Activated gamma-delta T cell (primary cell): Measurements from ENCODE around the gene PDE4D.

Experiments
- DNase-seq: peaks from one replicate; lab custom pipeline; 2025; lab: John Stamatoyannopoulos, UW

PDE4D gene

DNA sequence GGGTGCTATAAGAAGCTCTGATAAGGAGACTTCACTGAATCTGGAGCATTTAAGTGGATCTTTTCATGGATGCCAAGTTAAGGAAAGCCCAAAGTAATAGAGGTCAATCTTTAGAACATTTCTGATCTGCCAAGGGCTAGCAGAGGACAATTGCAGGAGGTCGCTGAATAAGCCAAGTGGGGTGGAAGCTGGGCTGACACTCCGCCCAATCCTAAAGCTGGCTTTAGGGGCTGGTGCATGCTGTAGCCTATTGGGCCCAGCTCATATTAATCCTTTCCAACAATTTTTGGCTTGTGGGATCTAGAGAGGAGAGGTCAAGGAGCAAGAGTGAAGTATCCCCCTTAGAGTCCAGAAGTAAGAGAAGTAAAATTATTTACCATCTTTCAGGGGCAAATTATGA lies 784.1 kb downstream of the PDE4D start:
- no peak for DNase-seq

DNA sequence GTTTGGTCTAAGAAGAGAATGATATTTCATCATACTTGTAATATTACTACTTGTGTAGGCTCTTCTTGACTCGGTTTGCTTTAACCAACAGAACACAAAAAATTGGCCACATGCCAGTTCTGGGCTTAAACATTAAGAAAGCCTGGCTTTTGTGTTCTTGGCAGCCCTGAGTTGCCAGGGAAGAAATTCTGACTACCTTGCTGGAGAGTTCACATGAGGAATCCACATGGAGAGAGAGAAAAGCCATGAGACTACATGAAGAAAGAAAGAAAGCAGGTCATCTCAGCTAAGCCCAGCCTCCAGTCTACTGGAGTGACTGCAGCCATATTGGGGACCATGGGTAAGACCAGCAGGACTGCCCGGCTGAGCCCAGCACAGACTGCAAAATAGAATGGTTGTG lies 785.8 kb downstream of the PDE4D start:
- no peak for DNase-seq

DNA sequence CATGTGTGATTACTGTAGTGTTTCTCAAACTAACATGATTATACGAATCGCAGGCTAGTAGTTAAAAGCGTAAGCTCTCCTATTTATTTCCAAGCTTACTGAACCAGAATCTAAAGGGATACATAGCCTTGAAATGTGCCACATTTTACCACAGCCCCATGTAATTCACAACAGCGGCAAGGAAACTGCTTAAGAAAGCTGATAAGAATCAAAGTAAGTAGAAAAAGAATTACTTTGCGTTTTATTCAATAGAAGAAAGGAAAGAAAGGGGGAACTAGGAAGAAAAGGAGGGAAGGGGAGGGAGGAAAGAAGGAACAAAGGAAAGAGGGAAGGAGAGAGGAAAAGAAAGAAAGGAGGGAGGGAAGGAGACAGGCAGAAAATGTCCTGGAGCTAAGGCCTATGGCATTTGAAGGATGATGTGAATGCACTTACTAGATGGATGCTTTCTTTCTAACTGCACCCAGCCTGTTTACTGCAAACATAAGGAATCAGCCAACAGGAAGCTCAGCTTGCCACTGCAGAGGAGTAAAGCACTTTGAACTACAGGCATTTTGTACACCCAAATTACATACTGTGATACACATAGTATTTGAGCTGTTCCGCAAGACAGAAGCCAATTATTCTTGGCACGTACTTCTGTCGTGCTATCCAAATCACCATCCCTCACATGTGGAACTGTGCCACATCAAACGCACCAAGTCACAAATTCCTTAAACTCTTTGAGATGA lies 789.0 kb downstream of the PDE4D start:
- DNase-seq, result no peak

DNA sequence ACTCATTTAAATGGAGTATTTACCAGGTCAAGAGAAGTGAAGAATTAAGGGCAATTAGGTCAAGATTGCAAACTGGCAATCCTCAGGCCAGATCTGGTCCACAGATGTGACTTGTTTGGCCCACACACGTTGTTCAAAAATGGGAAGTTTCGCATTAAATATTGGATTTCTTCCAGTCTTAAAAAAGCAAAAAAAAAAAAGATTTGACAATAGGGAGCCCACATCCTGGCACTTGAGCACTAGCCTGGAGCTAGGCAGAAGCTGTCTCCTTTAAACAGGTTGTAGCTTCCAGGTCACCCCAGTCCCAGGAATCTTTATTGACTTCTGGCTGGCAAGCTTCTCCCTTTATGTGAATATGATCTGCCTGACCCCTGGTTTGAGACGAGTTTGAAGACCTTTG lies 790.2 kb downstream of the PDE4D start:
- no peak for DNase-seq

DNA sequence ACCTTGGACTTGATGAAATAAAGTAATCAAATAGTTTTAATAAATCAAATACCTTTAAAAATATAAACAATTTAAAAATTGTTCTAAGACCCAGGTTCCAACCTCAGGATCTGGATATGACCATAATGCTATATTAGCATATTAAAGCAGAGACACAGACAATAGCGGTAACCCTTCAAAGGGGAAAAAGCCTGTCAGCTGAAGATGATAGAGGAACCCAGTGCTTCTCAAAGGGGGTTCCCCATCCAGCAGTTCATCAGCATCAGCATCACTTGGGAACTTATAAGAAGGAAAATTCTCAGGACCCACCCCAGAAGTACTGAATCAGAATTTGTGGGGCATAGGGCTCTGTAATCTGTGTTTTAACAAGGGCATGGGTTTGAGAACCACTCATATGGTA lies 791.1 kb downstream of the PDE4D start:
- DNase-seq, result no peak

DNA sequence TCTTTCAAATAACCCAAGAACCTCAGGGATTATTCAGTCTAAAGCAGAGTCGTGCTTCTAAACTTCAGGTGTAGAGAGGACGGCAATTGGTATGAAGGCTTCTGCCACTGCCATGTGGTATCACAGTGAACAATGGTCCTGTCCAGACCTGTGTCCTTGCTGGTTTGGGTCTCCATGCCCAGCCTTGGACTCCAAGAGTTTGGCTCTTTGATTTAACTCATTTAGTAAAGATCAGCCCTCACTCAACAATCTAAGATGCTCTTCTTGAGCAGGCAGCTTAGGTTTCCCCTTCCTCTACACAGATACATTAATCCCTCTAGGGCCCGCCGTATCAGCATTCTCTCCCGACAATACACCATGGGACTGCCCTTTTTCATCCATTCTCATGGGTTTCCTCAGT lies 792.7 kb downstream of the PDE4D start:
- DNase-seq, result no peak

DNA sequence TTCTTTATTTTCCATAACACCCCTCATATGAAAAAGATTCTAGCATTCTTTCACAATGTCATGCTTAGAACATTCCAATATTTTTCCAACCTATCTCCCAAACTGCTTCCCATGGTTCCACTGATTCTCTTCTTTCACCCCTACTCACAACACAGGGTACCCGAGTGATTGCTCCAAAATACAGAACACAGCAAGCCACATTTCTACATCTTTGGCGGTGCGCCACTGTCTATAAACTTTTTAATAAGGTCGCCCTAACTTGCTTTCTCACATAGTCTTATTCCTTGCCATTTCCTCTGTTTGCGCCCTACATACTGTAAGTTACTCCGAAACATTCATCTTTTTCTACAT lies 793.6 kb downstream of the PDE4D start:
- no peak for DNase-seq

DNA sequence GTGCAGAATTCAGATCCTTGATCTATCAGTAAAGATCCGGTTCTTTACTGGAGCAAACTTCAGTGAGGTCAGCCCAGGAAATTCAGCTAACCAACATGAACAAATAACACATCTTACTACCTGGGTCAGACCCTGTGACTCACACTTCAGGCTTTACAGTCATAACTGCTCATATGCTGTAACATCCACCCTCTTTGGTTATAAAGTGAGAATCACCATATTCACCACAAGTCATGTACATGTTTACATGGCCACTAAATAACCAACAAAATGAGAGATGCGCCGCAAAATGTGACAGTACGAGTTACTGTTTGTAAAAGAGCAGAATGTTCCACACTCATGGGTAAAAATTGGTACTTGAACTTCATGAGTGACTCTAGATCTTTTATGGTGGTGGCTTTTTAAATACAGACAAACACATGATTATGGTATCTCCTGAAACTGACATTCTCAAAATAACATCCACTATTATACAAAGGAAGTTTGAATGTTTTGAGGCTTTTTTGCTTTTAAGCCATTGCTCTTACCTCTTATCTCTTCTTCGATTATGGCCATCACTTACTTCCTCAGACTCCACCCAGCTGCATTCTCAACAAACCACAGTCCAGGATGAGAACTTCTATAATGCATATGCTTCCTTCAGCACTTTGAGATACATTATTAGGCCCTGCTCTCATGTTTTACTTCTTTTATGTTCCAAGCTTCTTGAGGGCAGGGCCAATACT lies 794.1 kb downstream of the PDE4D start:
- DNase-seq, result no peak

DNA sequence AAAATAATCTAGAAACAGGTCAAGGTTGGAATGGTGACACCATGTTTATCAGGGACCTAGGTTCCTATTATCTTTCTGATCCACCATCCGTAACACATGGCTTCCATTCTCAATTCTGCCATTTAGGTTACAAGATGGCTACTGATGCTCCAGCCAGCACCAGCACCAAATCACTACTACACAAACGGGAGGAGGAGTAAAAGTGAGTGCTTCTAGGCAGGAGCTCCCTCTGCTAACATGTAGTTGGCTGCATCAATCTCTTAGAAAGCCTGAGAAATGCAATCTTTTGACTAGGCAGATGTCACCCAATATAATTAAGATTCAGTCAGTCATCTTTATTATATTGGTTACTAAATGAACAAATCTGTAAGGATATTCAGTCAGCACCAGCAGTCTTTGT lies 794.8 kb downstream of the PDE4D start:
- DNase-seq, result no peak

DNA sequence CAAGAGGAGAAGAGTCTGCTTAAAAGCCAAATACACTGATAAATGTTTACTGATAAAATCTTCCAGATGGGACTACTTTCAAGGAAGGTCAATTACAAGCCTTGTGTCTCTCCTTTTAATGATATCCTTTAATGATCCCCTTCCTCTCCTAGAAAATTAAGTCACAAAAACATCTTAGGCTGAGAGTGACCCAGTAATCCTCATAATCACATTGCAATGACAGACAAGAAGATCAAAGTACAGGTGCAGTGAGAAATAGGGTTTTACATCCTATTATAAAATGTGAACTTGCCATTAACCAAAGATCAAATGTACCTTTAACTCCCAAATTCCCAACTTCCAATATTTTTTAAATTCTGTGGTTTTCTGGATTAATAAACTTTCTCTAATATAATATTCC lies 795.8 kb downstream of the PDE4D start:
- DNase-seq, result no peak

DNA sequence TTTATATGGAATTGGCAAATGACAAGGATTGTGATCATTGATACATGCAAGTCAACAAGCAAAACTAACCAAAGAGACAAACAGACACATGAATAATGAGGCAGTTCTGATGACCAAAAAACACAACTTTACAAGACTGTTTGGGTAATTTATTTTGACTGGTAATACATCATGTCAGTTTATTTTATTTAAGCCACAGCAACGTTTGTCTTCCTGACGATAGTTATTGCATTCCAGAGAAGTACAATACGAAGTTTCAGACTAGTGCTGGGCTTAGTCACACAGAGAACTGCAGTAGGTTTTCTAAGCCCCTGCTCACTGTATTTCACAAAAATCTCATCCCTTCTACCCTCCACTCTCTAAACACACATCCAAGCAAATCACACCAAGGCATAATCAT lies 796.4 kb downstream of the PDE4D start:
- no peak for DNase-seq

DNA sequence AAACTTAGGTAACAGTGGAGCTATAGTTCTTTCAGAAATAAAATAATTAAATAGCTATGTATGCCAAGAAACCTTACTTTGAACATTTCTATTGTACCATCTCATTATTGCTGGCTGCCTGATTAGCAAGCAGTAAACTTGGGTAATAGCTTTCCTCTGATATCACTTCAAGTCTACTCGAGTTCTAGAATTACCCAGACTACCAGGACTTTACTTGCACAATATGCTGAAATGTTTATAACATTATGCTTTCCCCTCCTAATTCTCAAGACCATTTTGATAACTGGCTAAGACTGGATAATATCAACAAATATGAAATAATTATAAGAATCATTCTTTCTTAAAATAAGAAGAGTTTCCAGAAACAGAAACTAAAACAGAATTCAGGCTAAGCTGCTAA lies 798.0 kb downstream of the PDE4D start:
- DNase-seq, result no peak

DNA sequence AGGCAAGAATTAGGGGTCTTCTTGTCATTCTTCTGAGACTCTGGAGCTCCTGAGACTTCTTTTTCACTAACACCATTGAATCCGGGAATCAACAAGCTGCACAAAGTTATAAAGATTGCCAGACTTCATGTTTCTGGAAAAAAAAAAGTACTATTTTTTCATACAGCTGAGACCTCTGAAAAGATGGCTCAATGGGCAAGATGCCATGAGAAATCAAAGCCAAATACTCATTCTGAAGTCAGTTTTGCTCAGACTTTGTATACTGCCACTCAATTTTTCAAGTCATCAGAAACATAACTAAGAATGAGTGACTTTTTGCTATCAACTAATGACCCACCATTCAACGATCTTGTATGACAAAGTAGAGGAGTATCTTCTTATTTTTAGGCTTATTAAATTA lies 798.7 kb downstream of the PDE4D start:
- DNase-seq, result no peak

DNA sequence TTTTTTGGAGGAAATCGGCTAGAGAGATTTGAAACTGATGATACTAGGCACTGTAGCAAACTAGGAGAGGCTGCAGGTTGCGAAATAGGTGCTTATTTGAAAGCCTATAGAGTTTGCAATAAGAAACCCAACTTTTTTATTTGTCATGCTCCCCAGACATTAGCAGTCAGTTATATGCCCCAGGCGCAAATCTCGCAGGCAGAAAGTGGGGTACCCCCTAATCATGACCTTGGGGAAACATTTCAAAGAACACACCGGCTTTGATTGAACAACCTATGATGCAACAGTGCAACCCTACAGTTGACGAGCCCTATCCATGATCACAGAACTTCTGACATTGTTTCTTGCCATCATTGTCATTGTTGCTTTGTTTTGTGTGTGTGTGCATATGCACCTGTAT lies 800.2 kb downstream of the PDE4D start:
- no peak for DNase-seq

DNA sequence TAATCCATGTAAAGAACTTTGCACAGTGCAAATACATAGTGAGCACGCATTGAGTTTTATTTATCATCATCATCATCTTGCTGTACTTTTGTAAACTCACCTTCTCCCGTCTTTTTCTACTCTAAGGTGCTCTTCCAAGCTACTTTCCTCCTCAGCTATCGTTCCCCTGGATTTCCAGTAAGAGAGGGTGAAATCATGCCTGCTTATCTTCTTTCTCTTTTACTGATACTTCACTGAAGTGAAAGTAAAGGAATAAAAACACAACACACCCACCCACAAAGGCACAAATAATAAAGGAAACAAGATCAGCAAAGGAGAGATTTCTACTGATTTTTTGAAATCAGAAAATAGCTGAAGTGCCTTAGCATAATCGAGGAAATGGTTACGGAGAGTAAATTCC lies 800.8 kb downstream of the PDE4D start:
- no peak for DNase-seq

DNA sequence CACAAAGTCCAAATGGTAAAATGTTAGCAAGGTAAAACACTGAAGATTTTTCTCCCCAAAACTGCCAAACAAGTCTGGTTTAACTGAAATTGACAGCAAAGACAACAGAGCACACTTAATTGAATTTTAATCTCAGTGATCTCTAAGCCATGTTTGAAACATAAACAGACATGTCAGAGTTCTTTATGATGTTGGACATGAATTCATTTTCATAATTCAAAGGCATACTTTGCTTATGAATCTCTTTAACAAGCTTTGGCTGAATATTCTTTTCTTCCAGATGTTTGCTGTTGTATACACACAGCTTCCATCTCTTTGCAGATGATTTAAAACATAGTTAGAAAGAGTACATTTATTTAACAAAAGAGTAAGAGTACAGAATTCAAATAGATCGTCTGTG lies 801.6 kb downstream of the PDE4D start:
- no peak for DNase-seq

DNA sequence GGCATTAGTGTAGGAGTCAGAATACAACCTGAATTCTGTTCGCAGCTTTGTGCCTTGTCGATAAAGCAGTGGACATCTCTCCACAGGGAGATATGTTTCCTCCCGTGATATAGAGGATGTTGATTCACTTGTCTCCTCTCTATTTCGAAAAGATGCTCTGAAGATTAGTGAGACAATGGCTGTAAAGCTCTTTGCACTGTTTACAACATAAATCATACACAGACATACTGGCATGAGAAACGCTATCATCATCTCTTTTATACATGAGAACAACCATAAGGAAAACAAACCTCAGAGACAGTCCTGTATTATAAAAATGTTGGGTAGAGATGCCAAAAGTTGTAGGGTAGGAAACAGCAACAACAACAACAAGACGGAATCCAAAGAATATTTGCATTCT lies 803.2 kb downstream of the PDE4D start:
- no peak for DNase-seq

DNA sequence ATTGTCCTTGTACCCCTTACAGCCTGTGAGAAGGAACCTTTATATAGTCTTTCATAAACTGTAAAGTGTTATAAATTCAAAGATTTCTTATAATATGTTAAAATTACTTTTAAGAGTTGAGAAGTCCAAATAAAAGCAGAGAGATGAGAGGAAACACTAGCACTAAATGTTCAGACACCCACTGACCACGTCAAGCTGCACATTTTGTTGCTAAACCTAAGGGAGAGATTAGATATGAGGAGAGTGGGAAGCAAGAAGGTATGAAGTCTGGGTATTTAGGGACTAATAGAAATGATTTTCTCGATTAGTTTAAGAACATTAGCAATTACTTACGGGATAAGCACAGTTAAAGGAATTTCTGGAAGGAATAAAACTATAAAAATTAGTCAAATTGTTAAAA lies 803.8 kb downstream of the PDE4D start:
- DNase-seq, result no peak

DNA sequence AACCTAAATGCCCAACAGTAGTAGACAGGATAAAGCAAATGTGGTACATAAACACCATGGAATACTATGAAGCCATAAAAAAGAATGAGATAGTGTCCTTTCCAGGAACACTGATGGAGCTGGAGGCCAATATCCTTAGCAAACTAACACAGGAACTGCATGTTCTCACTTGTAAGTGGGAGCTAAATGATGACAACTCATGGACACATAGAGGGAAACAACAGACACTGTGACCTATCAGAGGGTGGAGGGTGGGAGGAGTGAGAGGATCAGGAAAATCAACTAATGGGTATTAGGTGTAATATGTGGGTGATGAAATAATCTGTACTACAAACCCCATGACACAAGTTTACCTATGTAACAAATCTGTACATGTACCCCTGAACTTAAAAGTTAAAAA lies 805.0 kb downstream of the PDE4D start:
- no peak for DNase-seq

DNA sequence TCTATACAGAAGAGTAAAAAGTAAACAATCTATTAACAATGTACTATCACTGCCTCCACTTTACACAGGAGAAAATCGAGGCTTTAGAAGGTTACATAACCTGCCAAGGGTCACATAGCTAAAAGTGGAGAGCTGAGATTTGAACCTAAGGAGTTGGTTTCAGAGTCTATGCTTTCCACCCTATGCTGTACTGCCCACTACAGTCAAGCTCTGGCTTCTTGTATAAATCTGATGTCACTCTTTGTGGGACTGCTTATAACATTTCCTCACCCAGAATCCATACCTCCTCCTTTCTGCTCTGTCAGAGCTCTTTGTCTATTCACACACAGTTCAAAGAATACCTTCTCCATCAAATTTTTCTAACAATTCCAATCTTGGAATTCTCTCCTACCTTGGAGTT lies 807.5 kb downstream of the PDE4D start:
- no peak for DNase-seq

DNA sequence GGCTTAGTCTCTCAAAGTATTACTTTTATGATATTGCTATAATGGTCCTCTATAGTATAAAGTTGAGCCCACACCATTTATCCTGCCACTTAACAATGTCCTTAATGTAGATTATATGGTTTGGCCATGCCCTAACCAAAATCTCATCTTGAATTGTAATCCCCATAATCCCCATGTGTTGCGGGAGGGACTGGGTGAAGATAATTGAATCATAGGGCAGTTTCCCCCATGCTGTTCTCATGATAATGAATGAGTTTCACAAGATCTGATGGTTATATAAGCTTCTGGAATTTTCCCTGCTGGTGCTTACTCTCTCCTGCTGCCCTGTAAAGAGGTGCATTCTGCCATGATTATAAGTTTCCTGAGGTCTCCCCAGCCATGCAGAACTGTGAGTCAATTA lies 811.8 kb downstream of the PDE4D start:
- no peak for DNase-seq

DNA sequence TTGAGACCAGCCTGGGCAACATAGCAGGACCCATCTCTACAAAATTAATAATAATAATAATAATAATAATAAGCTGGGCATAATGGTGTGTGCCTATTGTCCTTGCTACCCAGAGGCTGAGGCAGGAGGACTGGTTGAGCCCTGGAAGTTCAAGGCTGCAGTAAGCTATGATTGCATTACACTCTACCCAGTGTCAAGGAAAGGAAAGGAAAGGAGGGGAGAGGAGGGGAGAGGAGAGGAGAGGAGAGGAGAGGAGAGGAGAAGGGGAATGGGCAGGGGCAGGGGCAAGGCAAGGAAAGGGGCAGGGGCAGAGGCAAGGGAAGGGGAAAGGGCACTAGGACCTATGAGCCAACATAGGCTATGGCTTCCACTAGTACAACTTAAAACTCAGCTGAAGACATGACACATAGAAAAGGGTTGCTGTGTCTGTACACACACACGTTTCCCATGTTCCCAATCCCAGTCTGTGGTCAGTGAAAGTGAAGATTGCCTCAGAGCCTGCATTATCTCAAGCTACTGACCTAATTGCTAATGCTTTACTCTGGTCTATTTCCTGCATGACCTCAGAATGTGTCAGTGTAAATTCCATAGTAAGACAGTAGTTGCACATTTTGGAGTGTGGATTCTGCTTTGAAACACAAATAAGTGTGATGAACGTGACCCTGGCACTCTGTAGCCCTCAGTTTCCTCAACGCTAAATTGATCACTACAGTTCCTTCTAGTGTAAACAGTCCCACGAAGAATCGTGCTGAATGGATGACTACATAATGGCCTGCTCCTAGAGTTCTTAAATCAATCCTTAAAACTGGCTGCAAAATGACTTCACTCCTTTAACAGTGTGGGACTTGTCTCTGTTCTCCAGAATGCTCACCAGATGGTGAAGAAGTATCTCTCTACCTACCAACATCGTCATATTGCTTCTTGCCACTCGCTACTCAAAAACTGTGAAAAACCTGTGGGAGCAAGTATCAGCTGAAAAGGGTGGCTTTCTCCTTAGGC lies 813.6 kb downstream of the PDE4D start:
- DNase-seq, result no peak
